ENCODE measurements around the gene GIT2.
"Not testable (repeated sequence)": the region's sequence is repeated elsewhere in the genome, so short reads cannot be mapped to it uniquely, and the experiment has no call there.

Gene GIT2

GRCh38 chr12:110002676-110003515, 6.7 kb upstream of the GIT2 start:
- DNase-seq: no peak

GRCh38 chr12:110001596-110001995, 5.4 kb upstream of the GIT2 start:
- no peak for DNase-seq

- no peak for DNase-seq
These were observed 3.9 kb upstream of the GIT2 start for GRCh38 chr12:109999983-110000505.

GRCh38 chr12:109999649-109999971, 3.4 kb upstream of the GIT2 start:
- no peak for DNase-seq

- DNase-seq: peak; percentile 18
These were observed 2.9 kb upstream of the GIT2 start, which contains the start of gene ANKRD13A for GRCh38 chr12:109998904-109999648. Gene ANKRD13A, plus strand, starts transcription at chr12:109999430. Its CDS starts 259 bp downstream, at chr12:109999689.

- DNase-seq: no peak
These were observed 2.2 kb upstream of the GIT2 start for GRCh38 chr12:109998241-109998903.

GRCh38 chr12:109997393-109997792, 1.2 kb upstream of the GIT2 start:
- no peak for DNase-seq

- no peak for DNase-seq
These were observed 300 bp upstream of the GIT2 start for GRCh38 chr12:109996483-109996853.

- DNase-seq: no peak
These were observed 845 bp downstream of the GIT2 start for GRCh38 chr12:109995361-109995685.

GRCh38 chr12:109994401-109995175, 1.6 kb downstream of the GIT2 start:
- DNase-seq: no peak

- no peak for DNase-seq
These were observed 3.1 kb downstream of the GIT2 start for GRCh38 chr12:109993091-109993490.

GRCh38 chr12:109991586-109991985, 4.6 kb downstream of the GIT2 start:
- DNase-seq: no peak

- no peak for DNase-seq
These were observed 6.8 kb downstream of the GIT2 start for GRCh38 chr12:109989380-109989779.

GRCh38 chr12:109988903-109989302, 7.3 kb downstream of the GIT2 start:
- no peak for DNase-seq

- no peak for DNase-seq
These were observed 7.9 kb downstream of the GIT2 start for GRCh38 chr12:109988274-109988673.

GRCh38 chr12:109987615-109988014, 8.6 kb downstream of the GIT2 start:
- no peak for DNase-seq

GRCh38 chr12:109986236-109986635, 9.9 kb downstream of the GIT2 start:
- DNase-seq: not testable (repeated sequence)

GRCh38 chr12:109983432-109984142, 12.6 kb downstream of the GIT2 start:
- no peak for DNase-seq

GRCh38 chr12:109982210-109982609, 14.0 kb downstream of the GIT2 start:
- no peak for DNase-seq

- DNase-seq: no peak
These were observed 14.9 kb downstream of the GIT2 start for GRCh38 chr12:109981311-109981710.

GRCh38 chr12:109972821-109973220, 23.3 kb downstream of the GIT2 start:
- no peak for DNase-seq

GRCh38 chr12:109968801-109969200, 27.4 kb downstream of the GIT2 start:
- no peak for DNase-seq
